Erythroblast (primary cell): ENCODE results near the gene UBR2.

Experiments used
- GATA1 ChIP-seq: IDR thresholded peaks from 2 replicates; pipeline ENCODE4 v1.6.1; 2011; ENCODE audit warnings: low read depth, mild to moderate bottlenecking, control low read depth, low read length, moderate library complexity
- POLR2A ChIP-seq: IDR thresholded peaks from 2 replicates; pipeline ENCODE4 v1.6.1; 2011; ENCODE audit warnings: mild to moderate bottlenecking, low read length

- TF ChIP-seq POLR2A, result no peak
- no peak for TF ChIP-seq GATA1
Measured at GRCh38 chr6:42552380-42552779, 11.4 kb upstream of the UBR2 start.
